ENCODE measurements around the gene KLRD1. TPM values are rescaled to one million over a fixed set of nuclear protein-coding genes. Genes with fewer than 3 reads are reported as not detected.

The KLRD1 gene
- total RNA-seq, 4 donors from 2014 or later = 0.72 to 1.1 (median 0.76) TPM; not detected in 1

- no peak for DNase-seq (ENCODE audit: low spot score in 2 of 2)
- Histone ChIP-seq H3K4me1 (no peaks in the 10 kb centered on the region), H3K36me3 (no peaks in the 10 kb centered on the region), H3K27me3 (no peaks in the 10 kb centered on the region), H3K9me3 (no peaks in the 10 kb centered on the region), H3K27ac (no peak overlapping the region), H3K4me3 (no peak overlapping the region)
- WGBS = 90% methylated on average over 3 of the region's 4 CpGs
- TF ChIP-seq POLR2A (IDR thresholded peaks at IDR 0.05) = no peak
- TF ChIP-seq, protein P1, sequence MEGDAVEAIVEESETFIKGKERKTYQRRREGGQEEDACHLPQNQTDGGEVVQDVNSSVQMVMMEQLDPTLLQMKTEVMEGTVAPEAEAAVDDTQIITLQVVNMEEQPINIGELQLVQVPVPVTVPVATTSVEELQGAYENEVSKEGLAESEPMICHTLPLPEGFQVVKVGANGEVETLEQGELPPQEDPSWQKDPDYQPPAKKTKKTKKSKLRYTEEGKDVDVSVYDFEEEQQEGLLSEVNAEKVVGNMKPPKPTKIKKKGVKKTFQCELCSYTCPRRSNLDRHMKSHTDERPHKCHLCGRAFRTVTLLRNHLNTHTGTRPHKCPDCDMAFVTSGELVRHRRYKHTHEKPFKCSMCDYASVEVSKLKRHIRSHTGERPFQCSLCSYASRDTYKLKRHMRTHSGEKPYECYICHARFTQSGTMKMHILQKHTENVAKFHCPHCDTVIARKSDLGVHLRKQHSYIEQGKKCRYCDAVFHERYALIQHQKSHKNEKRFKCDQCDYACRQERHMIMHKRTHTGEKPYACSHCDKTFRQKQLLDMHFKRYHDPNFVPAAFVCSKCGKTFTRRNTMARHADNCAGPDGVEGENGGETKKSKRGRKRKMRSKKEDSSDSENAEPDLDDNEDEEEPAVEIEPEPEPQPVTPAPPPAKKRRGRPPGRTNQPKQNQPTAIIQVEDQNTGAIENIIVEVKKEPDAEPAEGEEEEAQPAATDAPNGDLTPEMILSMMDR (IDR thresholded peaks at IDR 0.05) = no peak
- no peak for TF ChIP-seq EP300 (IDR thresholded peaks at IDR 0.05)
- no peak for TF ChIP-seq POLR2AphosphoS5 (IDR thresholded peaks at IDR 0.05)
These were observed 46.4 kb downstream of the KLRD1 start for GRCh38 chr12:10354071-10354470.

- Histone ChIP-seq H3K4me3 (no peak overlapping the region), H3K9me3 (no peaks in the 10 kb centered on the region), H3K36me3 (no peaks in the 10 kb centered on the region), H3K27me3 (no peaks in the 10 kb centered on the region), H3K27ac (no peak overlapping the region), H3K4me1 (no peaks in the 10 kb centered on the region)
- no peak for TF ChIP-seq EP300 (IDR thresholded peaks at IDR 0.05)
- no peak for TF ChIP-seq POLR2AphosphoS5 (IDR thresholded peaks at IDR 0.05)
- TF ChIP-seq, protein P1 (IDR thresholded peaks at IDR 0.05) = no peak
- TF ChIP-seq POLR2A (IDR thresholded peaks at IDR 0.05) = no peak
- no peak for DNase-seq (ENCODE audit: low spot score in 2 of 2)
- WGBS = 57% methylated on average over 2 of the region's 2 CpGs
These were observed 46.8 kb downstream of the KLRD1 start for GRCh38 chr12:10354502-10354901.

GRCh38 chr12:10358131-10358530 lies 50.5 kb downstream of the KLRD1 start:
- no peak for TF ChIP-seq POLR2AphosphoS5 (IDR thresholded peaks at IDR 0.05)
- TF ChIP-seq EP300 (IDR thresholded peaks at IDR 0.05) = no peak
- no peaks in the 10 kb centered on the region for H3K9me3 ChIP-seq
- H3K4me1 ChIP-seq = peaks cover 12% of the 10 kb centered on the region
- H3K27ac ChIP-seq = no peak overlapping the region
- DNase-seq (ENCODE audit: low spot score in 2 of 2) = no peak
- no peaks in the 10 kb centered on the region for H3K27me3 ChIP-seq
- 65% methylated on average over 4 of the region's 5 CpGs for WGBS
- H3K4me3 ChIP-seq = no peak overlapping the region
- no peaks in the 10 kb centered on the region for H3K36me3 ChIP-seq

- H3K27ac ChIP-seq = no peak overlapping the region
- 96% methylated on average over 1 of the region's 1 CpG for WGBS
- H3K27me3 ChIP-seq = no peaks in the 10 kb centered on the region
- H3K4me3 ChIP-seq = no peak overlapping the region
- H3K9me3 ChIP-seq = no peaks in the 10 kb centered on the region
- H3K4me1 ChIP-seq = peaks cover 20% of the 10 kb centered on the region
- no peaks in the 10 kb centered on the region for H3K36me3 ChIP-seq
- no peak for TF ChIP-seq POLR2AphosphoS5 (IDR thresholded peaks at IDR 0.05)
- no peak for DNase-seq (ENCODE audit: low spot score in 2 of 2)
These were observed 51.3 kb downstream of the KLRD1 start for GRCh38 chr12:10358969-10359368.

DNA sequence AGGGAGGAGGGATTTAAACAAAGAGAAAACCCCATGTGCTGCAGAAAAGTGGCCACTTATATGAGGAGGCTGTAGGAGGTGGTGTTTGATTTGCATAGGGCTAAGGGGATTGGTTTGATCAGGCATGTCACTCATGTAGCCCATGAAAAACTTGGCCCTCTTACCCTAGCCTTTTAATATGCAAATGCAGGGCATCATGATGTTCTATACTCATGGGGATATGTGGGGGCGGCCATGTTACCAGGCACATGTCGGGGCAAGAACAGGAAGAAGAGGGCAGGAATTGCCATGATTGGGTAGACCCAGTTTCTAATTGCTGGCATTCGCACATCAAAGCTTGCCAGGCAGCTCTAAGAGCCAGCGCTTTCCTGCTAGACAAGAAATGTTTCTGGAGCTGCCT lies 53.4 kb downstream of the KLRD1 start:
- peak overlapping the region; percentile 20 for H3K4me3 ChIP-seq
- no peak for DNase-seq (ENCODE audit: low spot score in 2 of 2)
- H3K27ac ChIP-seq = peak overlapping the region; percentile 95
- H3K9me3 ChIP-seq = no peaks in the 10 kb centered on the region
- no peaks in the 10 kb centered on the region for H3K36me3 ChIP-seq
- H3K27me3 ChIP-seq = no peaks in the 10 kb centered on the region
- WGBS = 66% methylated on average over 4 of the region's 4 CpGs
- peaks cover 31% of the 10 kb centered on the region for H3K4me1 ChIP-seq
- TF ChIP-seq POLR2AphosphoS5 (IDR thresholded peaks at IDR 0.05) (no peak), EP300 (IDR thresholded peaks at IDR 0.05) (no peak)
- TF ChIP-seq, protein P1 (IDR thresholded peaks at IDR 0.05) = no peak

- no peaks in the 10 kb centered on the region for H3K27me3 ChIP-seq
- H3K27ac ChIP-seq = peak overlapping the region; percentile 95
- H3K4me3 ChIP-seq = peak overlapping the region; percentile 20
- H3K9me3 ChIP-seq = no peaks in the 10 kb centered on the region
- TF ChIP-seq, protein P1 (IDR thresholded peaks at IDR 0.05) = no peak
- TF ChIP-seq POLR2AphosphoS5 (IDR thresholded peaks at IDR 0.05) (no peak), EP300 (IDR thresholded peaks at IDR 0.05) (no peak), POLR2A (IDR thresholded peaks at IDR 0.05) (no peak)
- DNase-seq (ENCODE audit: low spot score in 2 of 2) = no peak
- H3K4me1 ChIP-seq = peaks cover 36% of the 10 kb centered on the region
- H3K36me3 ChIP-seq = no peaks in the 10 kb centered on the region
- 59% methylated on average over 4 of the region's 4 CpGs for WGBS
These were observed 54.0 kb downstream of the KLRD1 start for GRCh38 chr12:10361622-10362021.
